Measurements from ENCODE around the gene DIAPH3.

The DIAPH3 gene

GRCh38 chr13:59659981-59660380 is 503.7 kb downstream of the DIAPH3 start:
- DNase-seq = no peak

- DNase-seq = no peak
Measured at GRCh38 chr13:59658738-59659330, 504.9 kb downstream of the DIAPH3 start.

GRCh38 chr13:59658027-59658737 is 505.5 kb downstream of the DIAPH3 start:
- no peak for DNase-seq

GRCh38 chr13:59653916-59654315 is 509.8 kb downstream of the DIAPH3 start:
- DNase-seq = no peak

- DNase-seq = no peak
Measured at GRCh38 chr13:59651479-59651878, 512.2 kb downstream of the DIAPH3 start.

- no peak for DNase-seq
Measured at GRCh38 chr13:59643906-59644626, 519.7 kb downstream of the DIAPH3 start.

GRCh38 chr13:59643364-59643841 is 520.3 kb downstream of the DIAPH3 start:
- no peak for DNase-seq

- no peak for DNase-seq
Measured at GRCh38 chr13:59641817-59642216, 521.9 kb downstream of the DIAPH3 start.

GRCh38 chr13:59641261-59641660 is 522.5 kb downstream of the DIAPH3 start:
- DNase-seq = no peak

- no peak for DNase-seq
Measured at GRCh38 chr13:59638404-59638803, 525.3 kb downstream of the DIAPH3 start.

GRCh38 chr13:59635589-59635988 is 528.1 kb downstream of the DIAPH3 start:
- DNase-seq = no peak

GRCh38 chr13:59633290-59633689 is 530.4 kb downstream of the DIAPH3 start:
- DNase-seq = no peak

GRCh38 chr13:59631271-59631670 is 532.5 kb downstream of the DIAPH3 start:
- DNase-seq = no peak

- no peak for DNase-seq
Measured at GRCh38 chr13:59625111-59625510, 538.6 kb downstream of the DIAPH3 start.

- no peak for DNase-seq
Measured at GRCh38 chr13:59623206-59623915, 540.4 kb downstream of the DIAPH3 start.

GRCh38 chr13:59621773-59622172 is 542.0 kb downstream of the DIAPH3 start:
- DNase-seq = no peak
